Measurements from ENCODE around the gene ERBB4.

ERBB4 gene

GRCh38 chr2:211854832-211855231 is 683.8 kb downstream of the ERBB4 start (continued):
- TF ChIP-seq, protein P1, sequence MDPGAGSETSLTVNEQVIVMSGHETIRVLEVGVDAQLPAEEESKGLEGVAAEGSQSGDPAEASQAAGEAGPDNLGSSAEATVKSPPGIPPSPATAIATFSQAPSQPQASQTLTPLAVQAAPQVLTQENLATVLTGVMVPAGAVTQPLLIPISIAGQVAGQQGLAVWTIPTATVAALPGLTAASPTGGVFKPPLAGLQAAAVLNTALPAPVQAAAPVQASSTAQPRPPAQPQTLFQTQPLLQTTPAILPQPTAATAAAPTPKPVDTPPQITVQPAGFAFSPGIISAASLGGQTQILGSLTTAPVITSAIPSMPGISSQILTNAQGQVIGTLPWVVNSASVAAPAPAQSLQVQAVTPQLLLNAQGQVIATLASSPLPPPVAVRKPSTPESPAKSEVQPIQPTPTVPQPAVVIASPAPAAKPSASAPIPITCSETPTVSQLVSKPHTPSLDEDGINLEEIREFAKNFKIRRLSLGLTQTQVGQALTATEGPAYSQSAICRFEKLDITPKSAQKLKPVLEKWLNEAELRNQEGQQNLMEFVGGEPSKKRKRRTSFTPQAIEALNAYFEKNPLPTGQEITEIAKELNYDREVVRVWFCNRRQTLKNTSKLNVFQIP (CRISPR knock-in tag; IDR thresholded peaks at IDR 0.05; ENCODE audit: borderline replicate concordance, low read depth) = no peak
- TF ChIP-seq ZFP3 (CRISPR knock-in tag; IDR thresholded peaks at IDR 0.05) = no peak
- no peak for TF ChIP-seq ESRRG (CRISPR knock-in tag; IDR thresholded peaks at IDR 0.05)
- TF ChIP-seq PPARA (CRISPR knock-in tag; IDR thresholded peaks at IDR 0.05; ENCODE audit: borderline replicate concordance) = no peak
- TF ChIP-seq ZNF70 (CRISPR knock-in tag; IDR thresholded peaks at IDR 0.05) = no peak

GRCh38 chr2:211846714-211847113 is 691.9 kb downstream of the ERBB4 start:
- no peak for ATAC-seq
- TF ChIP-seq BACH2 (CRISPR knock-in tag; IDR thresholded peaks at IDR 0.05; ENCODE audit: borderline replicate concordance) = no peak
- no peak for TF ChIP-seq ZNF8 (CRISPR knock-in tag; IDR thresholded peaks at IDR 0.05)
- no peak for TF ChIP-seq ISL1 (CRISPR knock-in tag; IDR thresholded peaks at IDR 0.05)
- TF ChIP-seq, protein P2, sequence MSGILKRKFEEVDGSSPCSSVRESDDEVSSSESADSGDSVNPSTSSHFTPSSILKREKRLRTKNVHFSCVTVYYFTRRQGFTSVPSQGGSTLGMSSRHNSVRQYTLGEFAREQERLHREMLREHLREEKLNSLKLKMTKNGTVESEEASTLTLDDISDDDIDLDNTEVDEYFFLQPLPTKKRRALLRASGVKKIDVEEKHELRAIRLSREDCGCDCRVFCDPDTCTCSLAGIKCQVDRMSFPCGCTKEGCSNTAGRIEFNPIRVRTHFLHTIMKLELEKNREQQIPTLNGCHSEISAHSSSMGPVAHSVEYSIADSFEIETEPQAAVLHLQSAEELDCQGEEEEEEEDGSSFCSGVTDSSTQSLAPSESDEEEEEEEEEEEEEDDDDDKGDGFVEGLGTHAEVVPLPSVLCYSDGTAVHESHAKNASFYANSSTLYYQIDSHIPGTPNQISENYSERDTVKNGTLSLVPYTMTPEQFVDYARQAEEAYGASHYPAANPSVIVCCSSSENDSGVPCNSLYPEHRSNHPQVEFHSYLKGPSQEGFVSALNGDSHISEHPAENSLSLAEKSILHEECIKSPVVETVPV (CRISPR knock-in tag; IDR thresholded peaks at IDR 0.05) = no peak
- TF ChIP-seq, protein P1 (CRISPR knock-in tag; IDR thresholded peaks at IDR 0.05; ENCODE audit: borderline replicate concordance, low read depth) = no peak
- TF ChIP-seq ZNF565 (CRISPR knock-in tag; conservative IDR thresholded peaks at IDR 0.05; ENCODE audit: low read depth) = no peak
- TF ChIP-seq ZFP30 (CRISPR knock-in tag; IDR thresholded peaks at IDR 0.05) = no peak
- TF ChIP-seq PPARA (CRISPR knock-in tag; IDR thresholded peaks at IDR 0.05; ENCODE audit: borderline replicate concordance) = no peak
- no peak for TF ChIP-seq ZC3H10 (CRISPR knock-in tag; IDR thresholded peaks at IDR 0.05)
- no peak for TF ChIP-seq TCF4 (CRISPR knock-in tag; IDR thresholded peaks at IDR 0.05; ENCODE audit: borderline replicate concordance)
- no peak for TF ChIP-seq GLIS3 (CRISPR knock-in tag; IDR thresholded peaks at IDR 0.05)
- no peak for TF ChIP-seq OSR1 (CRISPR knock-in tag; IDR thresholded peaks at IDR 0.05)
- TF ChIP-seq ZFP3 (CRISPR knock-in tag; IDR thresholded peaks at IDR 0.05) = no peak
- no peak for TF ChIP-seq ARNTL (CRISPR knock-in tag; IDR thresholded peaks at IDR 0.05; ENCODE audit: borderline replicate concordance, low read depth)
- TF ChIP-seq ZNF70 (CRISPR knock-in tag; IDR thresholded peaks at IDR 0.05) = no peak

DNA sequence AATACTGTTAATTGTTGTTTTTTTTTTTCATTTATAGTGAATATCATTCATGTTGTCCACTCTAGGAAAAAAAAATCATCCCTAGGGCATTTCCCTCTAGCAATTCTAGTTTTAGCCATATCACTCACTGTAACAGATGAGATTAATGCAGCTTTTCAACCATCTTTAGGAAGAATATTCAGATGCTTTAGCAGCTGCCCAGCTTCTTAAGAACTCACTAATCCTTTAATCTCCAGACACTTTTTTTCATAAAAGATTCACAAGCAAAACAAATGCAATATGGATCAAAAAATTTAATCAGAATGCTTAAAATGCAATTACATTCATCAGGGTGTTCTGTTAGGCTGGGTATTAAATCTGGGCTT is 692.6 kb downstream of the ERBB4 start:
- ATAC-seq = no peak
- TF ChIP-seq ZNF8 (CRISPR knock-in tag; IDR thresholded peaks at IDR 0.05) = no peak
- no peak for TF ChIP-seq ZNF565 (CRISPR knock-in tag; conservative IDR thresholded peaks at IDR 0.05; ENCODE audit: low read depth)
- TF ChIP-seq, protein P2 (CRISPR knock-in tag; IDR thresholded peaks at IDR 0.05) = no peak
- no peak for TF ChIP-seq ZC3H10 (CRISPR knock-in tag; IDR thresholded peaks at IDR 0.05)
- TF ChIP-seq TSHZ2 (CRISPR knock-in tag; IDR thresholded peaks at IDR 0.05) = no peak
- no peak for TF ChIP-seq ZNF70 (CRISPR knock-in tag; IDR thresholded peaks at IDR 0.05)

GRCh38 chr2:211845338-211846035 is 693.1 kb downstream of the ERBB4 start:
- no peak for ATAC-seq

More at GRCh38 chr2:211845338-211846035, 693.1 kb downstream of the ERBB4 start:
- no peak for TF ChIP-seq PPARA (CRISPR knock-in tag; IDR thresholded peaks at IDR 0.05; ENCODE audit: borderline replicate concordance)
- no peak for TF ChIP-seq ZNF565 (CRISPR knock-in tag; conservative IDR thresholded peaks at IDR 0.05; ENCODE audit: low read depth)
- TF ChIP-seq, protein P1 (CRISPR knock-in tag; IDR thresholded peaks at IDR 0.05; ENCODE audit: borderline replicate concordance, low read depth) = no peak
- no peak for TF ChIP-seq GLIS3 (CRISPR knock-in tag; IDR thresholded peaks at IDR 0.05)
- TF ChIP-seq TSHZ2 (CRISPR knock-in tag; IDR thresholded peaks at IDR 0.05) = no peak
- TF ChIP-seq ZNF70 (CRISPR knock-in tag; IDR thresholded peaks at IDR 0.05) = no peak
- no peak for TF ChIP-seq ESRRG (CRISPR knock-in tag; IDR thresholded peaks at IDR 0.05)
- TF ChIP-seq ZC3H10 (CRISPR knock-in tag; IDR thresholded peaks at IDR 0.05) = no peak
- TF ChIP-seq ARNTL (CRISPR knock-in tag; IDR thresholded peaks at IDR 0.05; ENCODE audit: borderline replicate concordance, low read depth) = no peak
- TF ChIP-seq ISL1 (CRISPR knock-in tag; IDR thresholded peaks at IDR 0.05) = no peak

Measured in SK-N-SH treated with all-trans-retinoic acid at 6 μM for 48 hours (cell line).